ENCODE results near the gene TMEM86B.

GRCh38 chr19:55248166-55248675, 19.7 kb upstream of the TMEM86B start:
- TF ChIP-seq POLR2AphosphoS5 (IDR thresholded peaks at IDR 0.05) (no peak), CTCF (IDR thresholded peaks at IDR 0.05) (no peak), POLR2A (IDR thresholded peaks at IDR 0.05) (no peak), EP300 (IDR thresholded peaks at IDR 0.05; ENCODE audit: low read depth) (no peak)

Data from transverse colon (tissue), 4 donors.